Thyroid gland (tissue), 4 donors: ENCODE results near the gene DDX49.

Experiments
- POLR2A ChIP-seq, 2 donors: fragments of 450-650 bp; IDR thresholded peaks; one replicate each; pipeline ENCODE4 v1.6.1; 2017; ENCODE audit warnings: antibody characterized with exemption in 2 of 2, mild to moderate bottlenecking in 2 of 2, moderate library complexity in 1 of 2
- TF ChIP-seq, protein P1 (sequence below), 6 experiments: fragments of 200-600 bp in 3 of 6; fragments of 450-650 bp in 3 of 6; sonication (generic) in 3 of 6; IDR thresholded peaks; one replicate each; pipeline ENCODE4 v1.5.1; 2016 to 2019; ENCODE audit warnings: antibody characterized with exemption in 6 of 6, mild to moderate bottlenecking in 2 of 6, inconsistent platforms in 1 of 6, moderate library complexity in 1 of 6

DNA sequence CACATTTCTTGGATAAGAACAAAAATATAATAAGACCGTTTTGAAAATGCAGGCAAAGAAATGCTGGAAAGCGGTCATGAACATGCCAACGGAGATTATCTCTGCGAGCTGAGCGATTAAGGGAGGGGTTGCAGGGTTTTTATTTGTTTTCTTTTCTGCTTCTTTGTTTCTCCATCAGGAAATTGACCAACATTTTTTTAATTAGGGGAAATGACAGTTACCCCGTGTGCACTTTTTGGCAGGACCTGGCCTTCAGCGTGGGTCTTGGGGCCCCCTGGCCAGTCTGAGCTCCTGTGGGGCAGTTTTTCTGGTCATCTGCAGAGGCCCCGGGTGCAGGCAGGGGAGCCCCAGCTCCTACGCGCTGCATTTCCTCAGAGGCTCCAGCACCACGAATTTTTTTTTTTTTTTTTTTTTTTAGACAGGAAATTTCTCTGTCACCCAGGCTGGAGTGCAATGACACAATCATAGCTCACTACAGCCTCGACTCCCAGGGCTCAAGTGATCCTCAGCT is 52.8 kb downstream of the DDX49 start:
- TF ChIP-seq, protein P1, sequence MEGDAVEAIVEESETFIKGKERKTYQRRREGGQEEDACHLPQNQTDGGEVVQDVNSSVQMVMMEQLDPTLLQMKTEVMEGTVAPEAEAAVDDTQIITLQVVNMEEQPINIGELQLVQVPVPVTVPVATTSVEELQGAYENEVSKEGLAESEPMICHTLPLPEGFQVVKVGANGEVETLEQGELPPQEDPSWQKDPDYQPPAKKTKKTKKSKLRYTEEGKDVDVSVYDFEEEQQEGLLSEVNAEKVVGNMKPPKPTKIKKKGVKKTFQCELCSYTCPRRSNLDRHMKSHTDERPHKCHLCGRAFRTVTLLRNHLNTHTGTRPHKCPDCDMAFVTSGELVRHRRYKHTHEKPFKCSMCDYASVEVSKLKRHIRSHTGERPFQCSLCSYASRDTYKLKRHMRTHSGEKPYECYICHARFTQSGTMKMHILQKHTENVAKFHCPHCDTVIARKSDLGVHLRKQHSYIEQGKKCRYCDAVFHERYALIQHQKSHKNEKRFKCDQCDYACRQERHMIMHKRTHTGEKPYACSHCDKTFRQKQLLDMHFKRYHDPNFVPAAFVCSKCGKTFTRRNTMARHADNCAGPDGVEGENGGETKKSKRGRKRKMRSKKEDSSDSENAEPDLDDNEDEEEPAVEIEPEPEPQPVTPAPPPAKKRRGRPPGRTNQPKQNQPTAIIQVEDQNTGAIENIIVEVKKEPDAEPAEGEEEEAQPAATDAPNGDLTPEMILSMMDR (IDR thresholded peaks at IDR 0.05): no peak
- no peak for TF ChIP-seq POLR2A (IDR thresholded peaks at IDR 0.05)
